Measurements from ENCODE around the gene DUSP8. TPM values are rescaled to one million over a fixed set of nuclear protein-coding genes. Genes with fewer than 3 reads are reported as not detected.

DUSP8 gene, protein sequence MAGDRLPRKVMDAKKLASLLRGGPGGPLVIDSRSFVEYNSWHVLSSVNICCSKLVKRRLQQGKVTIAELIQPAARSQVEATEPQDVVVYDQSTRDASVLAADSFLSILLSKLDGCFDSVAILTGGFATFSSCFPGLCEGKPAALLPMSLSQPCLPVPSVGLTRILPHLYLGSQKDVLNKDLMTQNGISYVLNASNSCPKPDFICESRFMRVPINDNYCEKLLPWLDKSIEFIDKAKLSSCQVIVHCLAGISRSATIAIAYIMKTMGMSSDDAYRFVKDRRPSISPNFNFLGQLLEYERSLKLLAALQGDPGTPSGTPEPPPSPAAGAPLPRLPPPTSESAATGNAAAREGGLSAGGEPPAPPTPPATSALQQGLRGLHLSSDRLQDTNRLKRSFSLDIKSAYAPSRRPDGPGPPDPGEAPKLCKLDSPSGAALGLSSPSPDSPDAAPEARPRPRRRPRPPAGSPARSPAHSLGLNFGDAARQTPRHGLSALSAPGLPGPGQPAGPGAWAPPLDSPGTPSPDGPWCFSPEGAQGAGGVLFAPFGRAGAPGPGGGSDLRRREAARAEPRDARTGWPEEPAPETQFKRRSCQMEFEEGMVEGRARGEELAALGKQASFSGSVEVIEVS
- total RNA-seq = 0.45 and 0.85 TPM in 2 replicates

DNA sequence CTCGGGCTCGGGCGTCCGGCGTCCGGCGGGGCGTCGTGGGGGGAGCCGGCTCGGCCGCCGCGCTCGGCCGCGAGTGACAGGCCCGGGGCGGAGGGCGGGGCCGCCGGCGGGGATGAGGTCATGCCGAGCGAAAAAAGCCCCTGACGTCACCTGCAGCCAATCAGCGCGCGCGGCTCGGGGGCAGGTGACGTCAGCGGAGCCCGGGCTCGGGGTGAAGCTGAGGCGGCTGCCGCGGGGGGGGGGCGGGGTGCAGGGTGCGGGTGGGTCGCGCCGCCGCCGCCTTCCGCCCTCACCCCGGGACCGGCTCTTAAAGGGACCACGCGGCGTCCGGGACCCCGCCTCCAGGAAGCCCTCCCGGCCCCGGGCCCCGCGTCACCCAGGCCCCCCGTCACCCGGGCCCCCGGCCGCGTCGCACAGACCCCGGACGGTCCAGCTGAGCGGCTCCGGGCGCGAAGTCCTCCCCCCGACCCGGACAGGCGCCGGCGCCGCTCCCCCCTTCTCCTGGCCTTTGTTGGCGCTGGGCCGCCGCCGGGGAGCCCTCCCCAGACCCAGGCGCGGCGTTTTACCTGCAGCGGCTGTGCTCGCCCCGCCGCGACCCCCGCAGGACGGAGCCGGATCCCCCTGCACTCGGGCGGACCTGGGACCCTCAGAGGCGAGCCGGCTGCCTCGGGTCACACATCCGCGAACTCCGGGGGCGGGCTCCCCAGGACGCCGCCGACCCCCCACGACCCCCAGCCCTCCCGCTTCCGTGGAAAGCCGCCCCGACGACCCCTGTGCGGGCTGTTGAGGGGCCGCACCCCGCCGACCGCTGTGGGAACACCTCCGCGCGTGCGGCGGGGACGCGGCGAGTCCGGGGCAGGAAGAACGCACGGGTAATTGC lies at the start of gene DUSP8:
TSS of gene DUSP8 (minus strand) at position 75 of the 880 bp plus-strand sequence. CDS start 6,445 bp downstream, outside the sequence.

DNA sequence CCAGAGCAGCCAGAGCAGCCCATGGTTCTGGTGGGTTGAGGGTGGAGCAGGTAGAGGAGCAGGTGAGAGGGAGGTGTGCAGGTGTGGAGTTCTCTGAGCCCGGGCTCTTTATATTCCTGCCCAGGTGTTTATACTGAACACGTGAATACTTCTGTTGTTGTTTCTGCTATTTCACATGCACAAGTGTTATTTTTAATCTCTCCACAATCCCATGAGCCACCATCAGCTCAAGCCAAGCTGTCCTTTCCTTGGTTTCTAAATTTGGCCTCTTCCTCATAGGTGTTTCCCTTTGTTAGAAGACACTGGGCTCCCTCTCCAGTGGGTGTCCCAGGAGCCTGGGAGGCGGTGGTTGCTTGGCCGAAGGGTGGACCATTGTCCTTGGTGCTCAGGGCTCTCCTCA lies 36.3 kb upstream of the DUSP8 start, which contains the start of gene KRTAP5-3:
TSS of gene KRTAP5-3 (minus strand) at position 101 of the 400 bp plus-strand sequence. CDS start at position 23, 78 bp downstream.

DNA sequence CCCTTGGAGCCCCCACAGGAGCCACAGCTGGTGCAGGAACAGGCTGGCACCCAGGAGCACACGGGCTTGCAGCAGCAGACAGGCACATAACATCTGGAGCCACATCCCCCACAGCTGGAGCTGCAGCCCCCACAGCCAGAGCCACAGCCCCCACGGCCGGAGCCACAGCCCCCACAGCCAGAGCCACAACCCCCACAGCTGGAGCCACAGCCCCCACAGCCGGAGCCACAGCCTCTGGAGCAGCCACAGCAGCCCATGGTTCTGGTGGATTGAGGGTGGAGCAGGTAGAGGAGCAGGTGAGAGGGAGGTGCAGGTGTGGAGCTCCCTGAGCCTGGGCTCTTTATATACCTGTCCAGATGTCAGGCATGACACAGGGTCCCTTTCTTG lies 25.9 kb upstream of the DUSP8 start, which contains the start of gene KRTAP5-2:
TSS of gene KRTAP5-2 (minus strand) at position 301 of the 387 bp plus-strand sequence. CDS start at position 257, 44 bp downstream.

DNA sequence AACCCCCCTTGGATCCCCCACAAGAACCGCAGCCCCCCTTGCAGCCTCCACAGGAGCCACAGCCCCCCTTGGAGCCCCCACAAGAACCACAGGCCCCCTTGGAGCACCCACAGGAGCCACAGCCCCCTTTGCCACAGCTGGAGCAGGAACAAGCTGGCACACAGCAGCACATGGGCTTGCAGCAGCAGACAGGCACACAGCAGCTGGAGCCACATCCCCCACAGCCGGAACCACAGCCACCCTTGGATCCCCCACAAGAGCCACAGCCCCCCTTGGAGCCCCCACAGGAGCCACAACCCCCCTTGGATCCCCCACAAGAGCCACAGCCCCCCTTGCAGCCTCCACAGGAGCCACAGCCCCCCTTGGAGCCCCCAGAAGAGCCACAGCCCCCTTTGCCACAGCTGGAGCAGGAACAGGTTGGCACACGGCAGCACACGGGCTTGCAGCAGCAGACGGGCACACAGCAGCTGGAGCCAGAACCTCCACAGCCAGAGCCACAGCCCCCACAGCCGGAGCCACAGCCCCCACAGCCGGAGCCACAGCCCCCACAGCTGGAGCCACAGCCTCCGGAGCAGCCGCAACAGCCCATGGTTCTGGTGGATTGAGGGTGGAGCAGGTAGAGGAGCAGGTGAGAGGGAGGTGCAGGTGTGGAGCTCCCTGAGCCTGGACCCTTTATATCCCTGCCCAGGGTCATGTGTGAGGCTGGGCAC lies 12.7 kb upstream of the DUSP8 start, which contains the start of gene KRTAP5-1:
TSS of gene KRTAP5-1 (minus strand) at position 623 of the 710 bp plus-strand sequence. CDS start at position 589, 34 bp downstream.

Other genes starting within 250 kb of the DUSP8 start
- 0.18 and 0.56 TPM in 2 replicates for gene BRSK2, start 182.3 kb downstream of the DUSP8 start, total RNA-seq
- 48.4 and 48.8 TPM in 2 replicates for gene MOB2, start 85.5 kb downstream of the DUSP8 start, total RNA-seq
- gene KRTAP5-1, start 13.0 kb upstream of the DUSP8 start, total RNA-seq = not detected in 2 replicates
- not detected in 2 replicates for gene KRTAP5-2, start 26.0 kb upstream of the DUSP8 start, total RNA-seq
- gene KRTAP5-3, start 36.2 kb upstream of the DUSP8 start, total RNA-seq = not detected in 2 replicates
- not detected in 2 replicates for gene KRTAP5-4, start 49.9 kb upstream of the DUSP8 start, total RNA-seq
- not detected in 2 replicates for gene KRTAP5-5, start 57.5 kb upstream of the DUSP8 start, total RNA-seq
- not detected in 2 replicates for gene KRTAP5-6, start 124.9 kb upstream of the DUSP8 start, total RNA-seq
- gene IFITM10, start 178.3 kb upstream of the DUSP8 start, total RNA-seq = 0.09 and 0.56 TPM in 2 replicates
- gene CTSD, start 191.7 kb upstream of the DUSP8 start, total RNA-seq = 74.7 and 185 TPM in 2 replicates